ENCODE data around the gene PTCH2. TPM values are rescaled to one million over a fixed set of nuclear protein-coding genes. Genes with fewer than 3 reads are reported as not detected.

The PTCH2 gene
- total RNA-seq, 4 donors from 2014 or later, result 0.14 to 1.2 (median 0.64) TPM; not detected in 1

GRCh38 chr1:44855742-44856141 is 12.7 kb upstream of the PTCH2 start:
- Histone ChIP-seq H3K4me3 (no peak overlapping the region), H3K36me3 (peaks cover 0 to 6% (median 0%) of the 10 kb centered on the region in 4 donors), H3K9me3 (no peaks in the 10 kb centered on the region), H3K4me1 (peaks cover 0 to 3% (median 0%) of the 10 kb centered on the region in 4 donors), H3K27me3 (no peaks in the 10 kb centered on the region), H3K27ac (no peak overlapping the region)
- in situ Hi-C loops (cut with MboI; ENCODE audit: low pct_ligation_motif_present in 1 of 4, low pct_unique_long_range_greater_than_20kb in 1 of 4, low sequenced_read_pairs in 3 of 4), result no loop called here
- intact Hi-C loops (cut with DNase I; ENCODE audit: low total_unique reads), result no loop called here
- TF ChIP-seq POLR2A (IDR thresholded peaks at IDR 0.05) (no peak), EP300 (IDR thresholded peaks at IDR 0.05; ENCODE audit: low read depth) (no peak), POLR2AphosphoS5 (IDR thresholded peaks at IDR 0.05) (no peak), CTCF (IDR thresholded peaks at IDR 0.05) (no peak)
- no peak for DNase-seq
- 74 to 88% methylated on average over 7 of the region's 7 CpGs for WGBS, 2 donors (ENCODE audit: low coverage in 1 of 2)

- in situ Hi-C loops (cut with MboI; ENCODE audit: low pct_ligation_motif_present in 1 of 4, low pct_unique_long_range_greater_than_20kb in 1 of 4, low sequenced_read_pairs in 3 of 4) (no loop called here), intact Hi-C loops (cut with DNase I; ENCODE audit: low total_unique reads) (no loop called here)
- no peaks in the 10 kb centered on the region for H3K9me3 ChIP-seq
These were observed 11.9 kb upstream of the PTCH2 start for GRCh38 chr1:44854970-44855369.

DNA sequence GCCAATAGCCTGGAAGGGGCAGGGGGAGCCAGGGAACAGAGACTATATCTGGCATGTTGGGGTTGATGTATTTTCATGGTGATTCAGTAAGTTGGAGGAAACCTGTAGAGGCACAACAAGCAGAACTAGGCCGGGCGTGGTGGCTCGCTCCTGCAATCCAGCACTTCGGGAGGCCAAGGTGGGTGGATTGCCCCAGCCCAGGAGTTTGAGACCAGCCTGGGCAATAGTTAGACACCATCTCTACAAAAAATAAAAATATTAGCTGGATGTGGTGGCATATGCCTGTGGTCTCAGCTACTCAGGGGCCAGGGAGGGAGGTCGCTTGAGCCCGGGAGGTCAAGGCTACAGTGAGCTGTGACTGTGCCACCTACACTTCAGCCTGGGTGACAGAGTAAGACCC is 10.1 kb upstream of the PTCH2 start:
- DNase-seq, result no peak
- no peak for TF ChIP-seq POLR2AphosphoS5 (IDR thresholded peaks at IDR 0.05)
- no peak for TF ChIP-seq CTCF (IDR thresholded peaks at IDR 0.05)
- Histone ChIP-seq H3K27me3 (no peaks in the 10 kb centered on the region), H3K9me3 (no peaks in the 10 kb centered on the region), H3K36me3 (peaks cover 0 to 6% (median 0%) of the 10 kb centered on the region in 4 donors), H3K4me3 (no peak overlapping the region), H3K27ac (no peak overlapping the region), H3K4me1 (peaks cover 0 to 3% (median 0%) of the 10 kb centered on the region in 4 donors)
- intact Hi-C loops (cut with DNase I; ENCODE audit: low total_unique reads), result no loop called here
- in situ Hi-C loops (cut with MboI; ENCODE audit: low pct_ligation_motif_present in 1 of 4, low pct_unique_long_range_greater_than_20kb in 1 of 4, low sequenced_read_pairs in 3 of 4), result no loop called here
- WGBS, 2 donors (ENCODE audit: low coverage in 1 of 2), result 96 to 100% methylated on average over 2 to 6 of the region's 6 CpGs

More at GRCh38 chr1:44854970-44855369, 11.9 kb upstream of the PTCH2 start:
- Histone ChIP-seq H3K4me1 (no peaks in the 10 kb centered on the region), H3K4me3 (no peak overlapping the region), H3K27me3 (no peaks in the 10 kb centered on the region), H3K27ac (no peak overlapping the region), H3K36me3 (peaks cover 0 to 6% (median 0%) of the 10 kb centered on the region in 4 donors)
- 83% methylated on average over 1 of the region's 1 CpG; no CpG with 5 or more reads in 1 of the 2 donors for WGBS, 2 donors (ENCODE audit: low coverage in 1 of 2)
- no peak for DNase-seq
- TF ChIP-seq CTCF (IDR thresholded peaks at IDR 0.05), result no peak

GRCh38 chr1:44851308-44851707 is 8.3 kb upstream of the PTCH2 start:
- Histone ChIP-seq H3K4me1 (peaks cover 0 to 3% (median 0%) of the 10 kb centered on the region in 4 donors), H3K9me3 (no peaks in the 10 kb centered on the region), H3K27ac (no peak overlapping the region), H3K36me3 (no peaks in the 10 kb centered on the region), H3K27me3 (no peaks in the 10 kb centered on the region), H3K4me3 (no peak overlapping the region)
- TF ChIP-seq EP300 (IDR thresholded peaks at IDR 0.05; ENCODE audit: low read depth) (no peak), POLR2AphosphoS5 (IDR thresholded peaks at IDR 0.05) (no peak), CTCF (IDR thresholded peaks at IDR 0.05) (no peak)
- intact Hi-C loops (cut with DNase I; ENCODE audit: low total_unique reads) (no loop called here), in situ Hi-C loops (cut with MboI; ENCODE audit: low pct_ligation_motif_present in 1 of 4, low pct_unique_long_range_greater_than_20kb in 1 of 4, low sequenced_read_pairs in 3 of 4) (no loop called here)
- 100% methylated on average over 1 of the region's 1 CpG for WGBS, 2 donors (ENCODE audit: low coverage in 1 of 2)
- no peak for DNase-seq

Measured in transverse colon (tissue), 4 donors.